HG03460 (cell line): ENCODE results near the gene PTPRU.
A peak's percentile ranks its signal among the peaks of the same experiment; 100 is the strongest.
"Not testable (repeated sequence)": the region's sequence is repeated elsewhere in the genome, so short reads cannot be mapped to it uniquely, and the experiment has no call there.

Experiments used
- ATAC-seq: cut with Tn5 transposase; IDR thresholded peaks from one replicate; pipeline ENCODE4 v1.9.1; 2021; ENCODE audit not compliant: unreplicated experiment

Gene PTPRU

DNA sequence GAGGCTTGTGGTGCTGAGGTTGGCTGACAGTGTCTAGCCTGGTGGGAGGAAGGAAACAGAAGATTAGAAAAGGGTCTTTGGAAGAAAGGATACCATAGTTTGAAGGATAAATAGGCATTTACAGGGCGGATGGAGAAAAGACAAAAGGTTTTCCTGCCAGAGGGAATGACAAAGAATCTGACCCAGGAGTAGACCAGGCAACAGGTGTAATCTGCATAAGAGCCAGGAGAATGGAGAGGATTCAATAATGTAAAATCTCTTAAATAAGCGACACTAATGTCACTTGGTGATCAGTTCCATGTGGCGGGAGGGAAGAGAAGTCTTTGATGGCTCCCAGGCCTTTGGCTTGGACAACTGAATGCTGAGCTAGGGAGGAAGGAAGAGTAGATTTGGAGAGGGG lies 15.0 kb upstream of the PTPRU start:
- no peak for ATAC-seq

DNA sequence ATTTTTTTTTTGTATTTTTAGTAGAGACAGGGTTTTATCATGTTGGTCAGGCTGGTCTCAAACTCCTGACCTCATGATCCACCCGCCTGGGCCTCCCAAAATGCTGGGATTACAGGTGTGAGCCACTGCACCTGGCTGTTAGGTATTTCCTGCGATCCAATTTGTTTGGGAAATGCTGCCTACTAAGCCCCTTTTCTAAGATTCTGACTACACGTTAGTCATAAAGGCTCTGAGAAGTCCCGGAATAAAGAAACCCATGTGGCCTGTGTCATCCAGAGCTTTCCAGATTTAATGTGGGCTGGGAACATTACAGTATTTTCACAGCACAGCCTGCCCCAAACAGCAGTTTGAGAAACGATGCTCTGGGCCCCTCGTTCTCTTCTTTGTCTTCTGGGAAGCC lies 14.1 kb upstream of the PTPRU start:
- not testable (repeated sequence) for ATAC-seq

DNA sequence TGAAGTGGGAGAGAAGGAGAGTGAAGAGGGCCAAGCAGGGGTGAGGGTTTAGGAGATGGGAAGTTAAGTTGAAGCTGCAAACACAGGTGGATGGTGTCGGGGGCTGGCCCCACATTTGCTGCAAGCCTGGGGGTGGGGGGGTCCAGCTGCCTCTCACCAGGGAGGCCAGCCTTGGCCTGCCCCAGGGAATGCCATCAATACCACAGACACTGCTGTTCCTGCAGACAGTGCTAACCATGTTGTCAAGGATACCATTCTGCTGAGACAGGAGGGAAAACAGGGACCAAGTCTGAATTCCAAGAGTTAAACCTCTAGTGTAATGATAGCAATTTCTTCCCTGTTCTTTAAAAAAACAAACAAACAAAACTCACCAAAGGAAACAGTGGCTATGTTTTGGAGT lies 13.6 kb upstream of the PTPRU start:
- no peak for ATAC-seq

DNA sequence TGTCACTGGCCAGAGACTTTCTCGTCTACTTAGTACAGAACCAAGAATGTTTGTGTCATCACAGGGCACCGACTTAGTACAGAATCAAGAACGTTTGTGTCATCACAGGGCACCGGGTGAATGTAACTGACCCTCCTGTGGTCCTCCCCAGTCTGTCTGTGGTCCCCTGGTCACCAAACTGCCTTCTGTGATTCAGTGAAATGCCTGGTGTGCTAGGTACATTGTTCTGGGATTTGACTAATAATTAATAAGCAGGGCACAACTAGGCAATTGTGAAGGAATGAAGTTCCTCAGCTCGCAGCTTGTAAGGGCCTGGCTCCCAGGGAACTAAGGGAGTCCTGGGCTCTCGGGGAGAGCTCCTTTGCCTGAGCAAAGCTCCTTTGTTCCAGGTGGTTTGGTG lies 12.8 kb upstream of the PTPRU start:
- ATAC-seq, result no peak

DNA sequence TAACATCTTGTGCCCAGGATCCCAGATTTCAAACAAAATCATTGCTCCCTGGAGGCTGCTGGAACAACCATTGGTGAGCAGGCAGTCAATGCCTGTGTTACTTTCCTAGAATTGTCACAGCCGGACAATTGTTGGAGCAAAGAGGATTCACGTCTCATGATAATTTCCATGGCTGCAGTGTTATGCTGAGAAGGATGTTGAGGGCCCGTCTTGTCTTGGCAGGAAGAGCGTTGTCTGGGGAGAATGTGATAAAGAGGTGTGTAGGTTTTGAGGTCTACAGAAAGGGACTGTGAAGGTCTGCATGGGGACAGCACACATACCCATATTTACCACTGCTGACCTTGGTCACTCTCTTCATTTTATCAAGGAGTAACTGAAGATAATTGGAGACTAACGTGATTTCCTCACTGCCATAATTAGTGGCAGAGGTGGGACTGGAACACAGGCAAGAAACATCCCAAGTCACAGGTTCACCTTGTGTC lies 11.9 kb upstream of the PTPRU start:
- ATAC-seq, result no peak

DNA sequence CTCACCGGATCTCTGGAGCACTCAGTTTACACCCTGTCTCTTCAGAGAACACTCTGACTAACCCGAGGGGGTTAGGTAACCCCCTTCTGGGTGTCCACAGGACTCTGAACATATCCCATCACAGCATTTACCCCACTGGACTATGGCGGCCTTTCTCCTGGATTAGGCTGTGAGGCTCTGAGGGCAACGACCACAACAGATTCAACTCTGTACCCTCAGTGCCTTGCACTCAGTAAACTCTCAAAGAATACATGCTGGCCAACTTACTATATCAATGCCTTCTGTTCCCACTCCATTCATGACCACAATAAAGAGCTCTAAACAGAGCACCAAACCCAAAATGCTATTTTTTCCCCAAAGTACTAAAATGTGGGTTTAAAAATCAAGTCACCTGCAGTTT lies 11.0 kb upstream of the PTPRU start:
- no peak for ATAC-seq

DNA sequence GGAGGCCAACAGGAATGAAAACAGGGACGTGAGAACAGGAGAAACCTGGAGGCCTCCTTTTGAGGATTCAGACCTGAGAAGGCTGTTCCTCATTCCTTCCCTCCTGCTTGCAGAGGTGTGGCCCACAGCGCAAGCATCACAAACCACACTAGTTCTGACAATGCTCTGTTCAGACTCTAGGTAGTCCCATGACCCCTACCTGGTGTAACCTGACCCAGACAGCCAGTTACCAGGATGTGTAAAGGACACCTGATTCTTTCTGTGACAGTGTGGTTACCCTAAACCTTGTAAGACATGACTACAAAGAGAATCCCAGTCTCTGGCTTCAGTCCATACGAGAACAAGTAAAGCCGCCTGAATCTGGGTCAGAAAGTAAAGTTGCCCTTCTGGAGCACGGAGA lies 8.8 kb upstream of the PTPRU start:
- ATAC-seq, result no peak

DNA sequence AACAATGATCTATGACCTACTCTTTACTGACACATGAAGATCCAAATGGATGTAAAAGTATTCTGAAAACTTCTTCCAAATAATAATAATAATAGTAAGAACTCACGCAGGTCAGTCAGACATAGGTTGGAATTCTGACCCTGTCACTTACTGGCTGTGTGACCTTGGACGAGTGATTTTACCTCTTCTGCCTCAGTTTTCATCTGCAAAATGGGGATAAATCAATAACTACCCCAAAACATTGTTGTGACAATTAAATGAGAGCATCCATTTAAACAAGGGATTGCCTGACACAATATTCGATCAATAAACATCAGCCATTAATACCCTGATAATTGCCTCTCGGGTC lies 6.1 kb upstream of the PTPRU start:
- ATAC-seq, result no peak

DNA sequence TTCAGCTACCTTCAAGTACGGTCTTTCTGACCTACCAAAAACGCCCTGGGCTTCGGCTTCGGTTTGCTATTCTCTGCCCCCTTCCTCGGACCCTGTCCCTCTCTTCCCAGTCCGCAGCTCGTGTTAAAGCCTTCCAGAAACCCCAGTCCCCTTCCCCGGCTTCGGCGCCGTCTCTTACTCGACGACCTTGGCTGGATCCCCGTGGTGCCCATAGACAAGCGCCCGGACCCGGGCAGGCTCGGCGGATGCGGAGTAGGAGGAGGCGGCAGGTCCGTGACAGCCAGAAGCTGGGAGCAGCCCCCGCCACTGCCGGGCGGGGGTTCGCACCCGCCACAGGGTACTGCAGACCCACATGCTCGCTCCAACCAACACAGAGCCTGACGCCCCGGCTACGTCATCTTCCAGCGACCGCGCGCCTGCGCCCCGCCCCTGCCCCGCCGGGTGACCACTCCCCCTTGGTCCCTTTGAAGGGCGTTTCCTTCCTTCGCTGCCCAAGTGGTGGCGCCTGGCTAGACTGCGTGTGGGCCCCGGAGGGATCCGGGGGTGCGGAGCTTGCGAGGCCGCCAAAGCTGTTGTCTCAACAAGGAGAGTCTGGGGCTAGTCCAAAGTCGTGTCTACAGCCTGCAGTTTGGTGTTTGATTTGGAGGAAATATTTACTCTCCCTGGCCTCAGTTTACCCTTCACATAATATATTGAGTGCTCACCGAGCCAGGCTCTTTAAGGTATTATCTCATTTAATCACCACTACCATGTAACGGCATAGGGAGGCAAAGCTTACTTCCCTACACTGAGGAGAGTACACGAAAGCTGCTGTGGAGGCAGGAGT lies 5.6 kb upstream of the PTPRU start, which contains the start of gene MECR:
Gene MECR, minus strand, starts transcription at position 382 of the 826 bp plus-strand sequence. Its CDS starts 28 bp downstream, at position 354.
- peak; percentile 96 for ATAC-seq

DNA sequence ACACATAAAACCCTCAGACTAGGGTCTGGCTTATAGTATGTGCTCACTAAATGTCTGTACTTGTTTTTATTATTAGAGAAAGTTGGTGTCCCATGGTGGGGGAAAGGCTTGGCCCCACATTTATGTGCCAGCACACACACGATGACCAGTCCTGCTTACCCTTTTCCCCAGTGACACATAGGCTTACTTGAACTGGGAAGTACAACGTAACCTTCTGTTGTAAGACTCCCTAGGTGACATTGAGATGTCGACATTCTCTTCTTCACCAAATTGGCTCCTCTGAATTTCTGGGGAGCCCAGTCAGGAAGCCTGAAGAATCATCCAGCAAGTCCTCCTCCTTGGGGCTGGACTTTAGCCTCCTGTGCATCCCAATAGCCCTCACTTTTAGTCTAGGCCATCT lies 3.9 kb upstream of the PTPRU start:
- no peak for ATAC-seq

DNA sequence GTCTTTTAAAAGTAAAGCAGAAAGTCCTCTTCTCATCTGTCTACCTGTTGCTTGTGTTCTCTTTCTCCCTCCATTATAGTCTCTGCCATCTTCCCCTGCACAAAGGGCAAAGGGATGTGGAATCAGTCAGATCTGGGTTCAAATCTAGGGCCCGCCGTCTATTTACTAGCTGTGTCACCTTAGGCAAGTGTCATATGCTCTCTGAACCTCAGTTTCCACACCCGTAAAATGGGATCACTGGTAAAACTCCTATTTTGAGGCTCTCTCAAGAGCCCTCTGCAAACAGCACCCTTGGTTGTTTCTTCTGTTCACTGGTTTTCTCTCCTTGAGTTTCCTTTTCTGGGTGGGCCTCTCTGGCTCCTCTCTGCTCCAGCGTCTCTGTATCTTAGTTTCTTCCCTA lies 2.6 kb upstream of the PTPRU start:
- no peak for ATAC-seq

DNA sequence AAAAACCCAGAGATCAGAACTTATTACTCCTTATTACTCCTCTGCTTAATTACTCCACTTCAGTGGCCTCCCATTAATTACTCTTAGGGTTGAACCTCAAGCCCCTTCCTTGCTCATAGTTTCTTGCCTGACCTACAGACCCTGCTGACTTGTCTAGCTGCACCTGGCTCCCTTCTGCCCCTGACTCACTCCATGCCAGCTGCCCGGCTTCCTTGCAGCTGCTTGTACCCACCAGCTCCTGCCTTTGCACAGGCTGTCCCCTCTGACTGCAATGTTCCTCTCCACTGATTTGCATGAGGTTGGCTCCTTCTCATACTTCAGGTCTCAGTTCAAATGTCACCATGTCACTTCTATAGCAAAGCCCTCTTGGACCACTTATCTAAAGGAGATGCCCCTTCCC lies 1.9 kb upstream of the PTPRU start:
- ATAC-seq, result no peak

DNA sequence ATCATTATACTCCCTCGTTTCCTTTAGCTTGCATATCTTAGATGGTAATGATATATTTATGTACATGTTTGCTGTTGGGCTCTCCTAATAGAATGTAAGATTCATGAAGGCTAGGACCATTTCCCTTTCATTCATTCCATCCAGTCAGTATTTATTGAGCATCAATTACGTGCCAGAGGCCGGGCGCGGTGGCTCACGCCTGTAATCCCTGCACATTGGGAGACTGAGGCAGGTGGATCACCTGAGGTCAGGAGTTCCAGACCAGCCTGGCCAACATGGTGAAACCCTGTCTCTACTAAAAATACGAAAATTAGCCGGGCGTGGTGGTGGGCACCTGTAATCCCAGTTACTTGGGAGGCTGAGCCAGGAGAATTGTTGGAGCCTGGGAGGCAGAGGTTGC lies 1.4 kb upstream of the PTPRU start:
- not testable (repeated sequence) for ATAC-seq

DNA sequence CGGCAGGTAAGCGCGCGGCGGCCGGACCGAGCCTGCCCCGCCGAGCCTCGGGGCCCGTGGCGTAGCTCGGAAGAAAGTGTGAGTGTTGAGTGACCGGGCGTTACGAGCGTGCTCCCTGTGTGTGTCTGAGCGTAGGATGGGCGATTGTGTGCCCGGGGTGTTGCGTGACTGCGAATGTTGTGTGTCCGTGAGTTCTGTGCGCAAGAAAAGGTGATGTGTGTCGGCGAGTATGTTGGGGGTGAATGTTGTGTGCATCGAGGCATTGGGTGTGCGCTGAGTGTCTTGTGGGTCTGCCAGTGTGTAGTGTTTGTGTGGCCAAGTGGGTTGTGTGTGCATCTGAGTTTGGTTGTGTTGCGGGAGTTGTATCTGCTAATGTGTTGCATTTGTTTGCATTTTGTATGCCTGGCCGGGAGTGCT lies 398 bp downstream of the PTPRU start:
- no peak for ATAC-seq

DNA sequence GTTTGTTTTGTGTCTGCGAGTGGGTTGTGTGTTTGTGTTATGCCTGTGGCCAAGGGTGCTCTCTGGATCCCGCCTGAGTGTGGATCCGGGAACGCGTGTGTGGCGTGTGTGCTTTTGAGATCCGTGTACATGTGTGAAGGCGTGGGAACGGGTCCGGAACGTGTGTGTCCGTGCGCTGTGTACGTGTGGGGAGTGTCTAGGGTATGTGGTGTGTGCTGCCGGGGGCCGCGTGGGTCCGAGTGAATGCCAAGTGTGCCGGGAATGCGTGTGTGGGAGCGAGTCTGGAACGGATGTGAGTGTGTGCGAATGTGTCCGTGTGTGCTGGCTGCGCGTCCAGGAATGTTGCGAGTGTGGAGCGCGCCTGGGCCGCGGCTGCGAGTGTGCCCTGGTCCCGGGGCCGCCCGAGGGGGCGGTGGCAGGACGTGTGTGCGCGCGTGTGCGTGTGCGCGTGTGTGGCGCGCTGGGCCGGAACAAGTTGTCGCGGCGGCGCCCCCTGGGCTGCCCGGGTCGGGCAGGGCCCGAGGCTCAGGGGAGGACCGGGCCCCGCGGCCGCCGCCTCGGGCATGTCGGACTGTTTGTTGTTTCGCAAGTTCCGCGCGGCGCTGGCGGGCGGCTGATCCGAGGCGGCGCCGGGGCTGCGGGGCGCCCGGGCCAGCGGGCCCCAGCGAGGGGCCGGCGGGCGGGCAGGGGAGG lies 953 bp downstream of the PTPRU start:
- ATAC-seq, result no peak

DNA sequence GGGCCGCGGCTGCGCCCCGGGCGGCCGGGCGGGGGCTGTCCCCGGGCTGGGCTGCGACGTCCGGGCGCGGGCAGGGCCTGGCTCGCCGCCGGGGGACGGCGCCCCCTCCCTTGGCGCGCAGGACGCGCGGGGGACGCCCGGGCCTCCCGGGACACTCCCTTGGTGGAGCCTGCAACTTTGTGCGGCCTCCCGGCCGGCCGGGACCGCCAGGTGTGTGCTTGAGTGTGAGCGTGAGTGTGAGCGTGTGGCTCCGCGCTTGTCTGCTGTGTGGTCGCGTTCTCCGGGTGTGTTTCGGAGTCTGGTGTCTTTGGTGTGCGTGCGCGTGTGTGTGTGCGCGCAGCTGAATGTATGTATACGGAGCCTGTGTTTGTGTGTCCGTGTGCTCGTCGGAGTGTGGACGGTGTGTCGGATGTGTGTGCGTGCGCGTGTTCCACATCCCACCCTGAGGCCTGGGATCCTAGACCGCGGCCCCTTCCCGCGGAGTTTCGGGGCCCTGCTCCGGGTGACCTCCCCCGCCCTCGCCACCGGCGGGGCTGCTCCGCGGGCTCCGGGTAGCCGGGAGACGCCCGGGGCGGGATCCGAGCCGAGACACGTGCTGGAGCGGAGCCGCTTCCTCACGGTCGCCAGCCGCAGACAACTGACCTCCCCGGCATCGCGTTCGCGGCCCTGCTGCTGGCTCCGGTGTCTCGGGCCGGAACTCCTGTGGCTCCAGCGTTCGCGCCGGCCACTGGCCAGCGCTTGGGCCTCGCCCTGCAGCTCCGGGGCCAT lies 1.7 kb downstream of the PTPRU start:
- ATAC-seq, result no peak

DNA sequence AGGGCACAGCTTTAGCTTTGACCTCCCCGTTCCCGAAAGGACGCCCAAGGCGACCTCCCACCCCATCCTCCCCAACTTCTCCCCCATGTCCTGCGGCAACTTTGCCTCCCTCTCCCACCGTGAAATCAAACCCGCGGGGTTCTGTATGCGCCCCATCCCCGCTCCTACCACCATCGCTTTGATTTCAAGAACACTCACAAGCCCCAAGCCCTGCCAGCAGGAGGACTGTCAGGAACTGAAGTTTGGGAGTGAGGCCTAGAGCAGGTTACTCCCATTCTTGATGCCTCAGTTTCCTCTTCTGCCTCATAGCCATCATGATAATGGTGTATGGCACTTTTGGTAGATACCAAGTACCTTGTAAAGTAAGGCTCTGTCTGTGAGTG lies 2.3 kb downstream of the PTPRU start:
- ATAC-seq, result no peak

DNA sequence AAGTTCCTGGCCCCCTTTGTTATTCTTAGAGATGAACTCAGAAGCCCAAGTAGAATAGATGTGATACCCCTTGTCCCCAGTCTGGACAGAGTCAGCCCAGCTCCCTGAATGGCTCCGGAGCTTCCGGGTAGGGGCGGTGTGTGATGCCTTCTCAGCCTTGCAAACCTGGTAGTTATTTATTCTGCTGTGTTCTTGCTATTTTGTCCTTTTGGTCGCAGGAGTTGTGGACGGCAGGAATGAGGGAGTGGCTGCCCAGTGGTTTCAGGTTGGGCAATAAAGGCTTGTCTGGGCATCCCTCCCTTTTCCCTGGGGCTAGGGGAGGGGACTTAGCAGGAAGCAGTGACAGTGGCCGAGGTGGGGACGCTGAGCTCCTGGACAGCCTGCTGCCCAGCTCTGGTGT lies 2.8 kb downstream of the PTPRU start:
- no peak for ATAC-seq

DNA sequence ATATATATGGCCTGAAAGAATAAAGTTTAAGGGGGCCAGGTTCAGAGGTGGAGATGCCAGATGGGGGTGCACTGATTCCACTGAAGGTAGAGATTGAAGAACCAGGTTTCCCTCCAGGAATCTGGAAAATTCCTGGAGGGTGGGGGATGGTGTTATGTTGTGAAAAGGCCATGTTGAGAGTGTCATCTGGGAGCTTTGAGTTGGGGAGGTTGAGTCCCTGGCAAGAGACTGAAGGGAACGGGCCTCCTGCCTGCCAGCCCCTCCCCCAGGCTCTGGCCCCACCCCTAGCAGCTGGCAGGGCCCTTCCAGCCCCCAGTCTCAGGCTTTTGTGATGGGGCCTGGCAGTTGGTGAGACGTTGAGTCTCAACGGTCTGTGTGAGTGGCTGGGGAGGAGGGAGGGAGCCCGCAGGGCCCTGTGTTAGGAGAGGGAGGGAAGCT lies 4.1 kb downstream of the PTPRU start:
- ATAC-seq, result no peak

DNA sequence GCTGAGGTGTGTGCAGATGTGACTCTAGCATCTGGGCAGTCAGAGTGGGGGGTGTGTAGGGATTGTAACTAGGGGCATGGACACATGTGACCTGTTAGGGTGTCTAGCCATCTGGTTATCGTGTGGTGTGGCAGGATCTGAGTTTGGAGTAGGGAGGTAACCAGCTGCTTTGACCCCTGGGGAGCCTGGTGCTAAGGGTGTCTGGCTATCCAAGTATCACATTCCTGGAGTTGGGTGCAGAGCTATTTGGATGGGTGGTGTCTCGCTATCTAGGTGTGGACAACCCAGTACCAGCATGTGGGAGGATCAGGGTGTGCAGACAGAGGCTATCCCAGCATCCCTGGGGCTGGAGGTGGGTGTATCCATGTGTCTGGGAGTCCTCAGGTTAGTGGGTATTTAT lies 4.7 kb downstream of the PTPRU start:
- no peak for ATAC-seq

DNA sequence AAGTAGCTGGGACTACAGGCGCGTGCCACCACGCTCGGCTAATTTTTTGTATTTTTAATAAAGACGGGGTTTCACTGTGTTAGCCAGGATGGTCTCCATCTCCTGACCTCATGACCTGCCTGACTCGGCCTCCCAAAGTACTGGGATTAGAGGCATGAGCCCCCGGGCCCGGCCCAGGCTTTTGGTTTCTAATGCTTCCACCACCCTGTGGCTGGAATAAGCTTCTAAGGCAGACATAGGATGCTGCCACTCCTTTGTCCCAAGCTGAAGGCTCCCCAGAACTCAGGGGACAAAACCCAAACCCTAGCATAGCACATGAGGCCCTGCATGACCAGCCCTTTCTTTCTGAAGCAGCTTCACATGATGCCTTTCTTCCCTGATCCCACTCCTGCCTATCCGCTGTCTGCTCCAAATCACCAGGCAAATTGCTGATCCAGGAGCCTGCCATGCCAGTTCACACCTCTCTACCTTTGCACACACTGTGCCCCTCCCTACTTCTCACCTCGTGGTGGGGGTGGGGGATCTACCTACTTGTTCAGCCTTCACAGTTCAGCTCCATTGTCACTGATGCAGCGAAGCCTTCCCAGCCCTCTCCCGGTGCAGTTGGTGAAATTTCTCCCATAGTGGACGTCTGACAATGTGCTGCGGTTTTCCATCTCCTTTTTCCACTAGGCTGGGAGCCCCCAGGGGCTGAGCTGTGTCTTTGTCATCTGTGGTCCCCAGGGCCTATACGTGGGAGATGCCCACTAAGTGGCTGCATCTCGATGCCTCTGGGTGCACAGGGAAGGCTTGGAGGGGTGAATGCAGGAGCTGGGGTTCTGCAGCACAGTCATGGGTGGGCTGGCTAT lies 6.9 kb downstream of the PTPRU start:
- ATAC-seq, result no peak
